ENCODE data around the gene GIMAP7. TPM values are rescaled to one million over a fixed set of nuclear protein-coding genes. Genes with fewer than 3 reads are reported as not detected.
"Not testable (repeated sequence)": the region's sequence is repeated elsewhere in the genome, so short reads cannot be mapped to it uniquely, and the experiment has no call there.

GIMAP7 gene
- total and polyA plus RNA-seq, 3 donors from 2014 or later: 3.1 to 7.4 (median 3.4) TPM

DNA sequence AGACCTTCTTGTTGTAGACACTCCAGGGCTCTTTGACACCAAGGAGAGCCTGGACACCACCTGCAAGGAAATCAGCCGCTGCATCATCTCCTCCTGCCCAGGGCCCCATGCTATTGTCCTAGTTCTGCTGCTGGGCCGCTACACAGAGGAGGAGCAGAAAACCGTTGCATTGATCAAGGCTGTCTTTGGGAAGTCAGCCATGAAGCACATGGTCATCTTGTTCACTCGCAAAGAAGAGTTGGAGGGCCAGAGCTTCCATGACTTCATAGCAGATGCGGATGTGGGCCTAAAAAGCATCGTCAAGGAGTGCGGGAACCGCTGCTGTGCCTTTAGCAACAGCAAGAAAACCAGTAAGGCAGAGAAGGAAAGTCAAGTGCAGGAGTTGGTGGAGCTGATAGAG, 5.5 kb downstream of the GIMAP7 start:
- no peaks in the 10 kb centered on the region for H3K4me1 ChIP-seq
- H3K4me3 ChIP-seq: no peak overlapping the region
- no peak for DNase-seq
- H3K36me3 ChIP-seq (ENCODE audit: low read depth, missing control alignments): no peaks in the 10 kb centered on the region
- no peak overlapping the region for H3K27ac ChIP-seq
- intact Hi-C loops (cut with DNase I; ENCODE audit: low total_unique reads): no loop called here
- no peaks in the 10 kb centered on the region for H3K27me3 ChIP-seq
- no peaks in the 10 kb centered on the region for H3K9me3 ChIP-seq
- TF ChIP-seq, protein P1, sequence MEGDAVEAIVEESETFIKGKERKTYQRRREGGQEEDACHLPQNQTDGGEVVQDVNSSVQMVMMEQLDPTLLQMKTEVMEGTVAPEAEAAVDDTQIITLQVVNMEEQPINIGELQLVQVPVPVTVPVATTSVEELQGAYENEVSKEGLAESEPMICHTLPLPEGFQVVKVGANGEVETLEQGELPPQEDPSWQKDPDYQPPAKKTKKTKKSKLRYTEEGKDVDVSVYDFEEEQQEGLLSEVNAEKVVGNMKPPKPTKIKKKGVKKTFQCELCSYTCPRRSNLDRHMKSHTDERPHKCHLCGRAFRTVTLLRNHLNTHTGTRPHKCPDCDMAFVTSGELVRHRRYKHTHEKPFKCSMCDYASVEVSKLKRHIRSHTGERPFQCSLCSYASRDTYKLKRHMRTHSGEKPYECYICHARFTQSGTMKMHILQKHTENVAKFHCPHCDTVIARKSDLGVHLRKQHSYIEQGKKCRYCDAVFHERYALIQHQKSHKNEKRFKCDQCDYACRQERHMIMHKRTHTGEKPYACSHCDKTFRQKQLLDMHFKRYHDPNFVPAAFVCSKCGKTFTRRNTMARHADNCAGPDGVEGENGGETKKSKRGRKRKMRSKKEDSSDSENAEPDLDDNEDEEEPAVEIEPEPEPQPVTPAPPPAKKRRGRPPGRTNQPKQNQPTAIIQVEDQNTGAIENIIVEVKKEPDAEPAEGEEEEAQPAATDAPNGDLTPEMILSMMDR (IDR thresholded peaks at IDR 0.05): no peak
- TF ChIP-seq POLR2A (IDR thresholded peaks at IDR 0.05): no peak
- WGBS, 2 donors: 78% methylated on average over 8 of the region's 8 CpGs

DNA sequence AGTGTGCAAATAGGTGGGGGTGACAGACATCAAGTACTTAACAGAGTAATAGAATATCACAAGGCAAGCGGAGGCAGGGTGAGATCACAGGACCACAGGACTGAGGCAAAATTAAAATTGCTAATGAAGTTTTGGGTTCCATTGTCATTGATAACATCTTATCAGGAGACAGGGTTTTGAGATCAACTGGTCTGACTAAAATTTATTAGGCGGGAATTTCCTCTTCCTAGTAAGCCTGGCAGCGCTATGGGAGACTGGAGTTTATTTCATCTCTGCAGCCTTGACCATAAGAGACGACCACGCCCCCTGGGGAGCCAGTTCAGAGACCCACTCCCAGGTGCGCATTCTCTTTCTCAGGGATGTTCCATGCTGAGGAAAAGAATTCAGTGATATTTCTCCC, 8.3 kb downstream of the GIMAP7 start:
- intact Hi-C loops (cut with DNase I; ENCODE audit: low total_unique reads); DNase-seq; H3K36me3 ChIP-seq (ENCODE audit: low read depth, missing control alignments); H3K27me3 ChIP-seq; H3K4me1 ChIP-seq; H3K9me3 ChIP-seq; H3K4me3 ChIP-seq; H3K27ac ChIP-seq: not testable (repeated sequence)
- WGBS, 2 donors: 64 to 68% methylated on average over 6 of the region's 6 CpGs

DNA sequence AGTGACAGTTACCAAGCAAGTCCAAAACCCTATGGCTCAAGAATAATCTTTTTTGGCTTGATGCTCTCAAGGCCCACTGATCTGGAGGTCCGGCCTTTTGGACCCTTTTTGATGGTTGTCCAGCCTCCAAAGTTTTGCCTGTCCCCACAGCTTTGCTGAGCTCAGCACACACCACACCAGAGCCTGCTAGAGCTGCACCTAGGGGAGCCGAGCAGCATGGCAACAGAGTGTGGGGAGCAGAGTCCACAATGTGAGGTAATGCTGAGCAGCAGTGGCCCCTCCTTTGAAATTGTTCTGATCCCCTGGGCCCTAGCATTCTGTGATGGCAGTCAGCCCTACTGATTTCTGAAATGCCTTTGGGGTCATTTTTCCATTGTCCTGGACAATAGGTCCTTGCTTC, 9.3 kb downstream of the GIMAP7 start:
- Histone ChIP-seq H3K36me3 (ENCODE audit: low read depth, missing control alignments) (no peaks in the 10 kb centered on the region), H3K9me3 (no peaks in the 10 kb centered on the region), H3K27ac (no peak overlapping the region), H3K27me3 (no peaks in the 10 kb centered on the region), H3K4me3 (no peak overlapping the region), H3K4me1 (no peaks in the 10 kb centered on the region)
- intact Hi-C loops (cut with DNase I; ENCODE audit: low total_unique reads): no loop called here
- 33 to 75% methylated on average over 2 of the region's 2 CpGs for WGBS, 2 donors
- TF ChIP-seq, protein P1 (IDR thresholded peaks at IDR 0.05): no peak
- no peak for TF ChIP-seq POLR2A (IDR thresholded peaks at IDR 0.05)
- DNase-seq: no peak

DNA sequence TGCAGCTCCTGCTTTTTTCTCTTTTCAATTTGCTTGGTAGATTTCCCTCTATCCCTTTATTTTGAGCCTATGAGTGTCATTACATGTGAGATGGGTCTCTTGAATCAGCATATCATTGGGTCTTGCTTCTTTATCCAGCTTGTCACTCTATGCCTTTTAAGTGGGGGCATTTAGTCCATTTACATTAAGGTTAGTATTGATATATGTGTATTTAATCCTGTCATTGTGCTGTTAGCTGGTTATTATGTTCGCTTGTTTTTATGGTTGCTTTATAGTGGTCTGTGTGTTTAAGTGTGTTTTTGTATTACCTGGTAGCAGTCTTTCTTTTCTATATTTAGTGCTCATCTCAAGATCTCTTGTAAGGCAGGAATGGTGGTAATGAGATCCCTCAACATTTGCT, 17.0 kb downstream of the GIMAP7 start:
- Histone ChIP-seq H3K27me3 (no peaks in the 10 kb centered on the region), H3K27ac (no peak overlapping the region), H3K4me1 (no peaks in the 10 kb centered on the region), H3K9me3 (no peaks in the 10 kb centered on the region), H3K4me3 (no peak overlapping the region), H3K36me3 (ENCODE audit: low read depth, missing control alignments) (no peaks in the 10 kb centered on the region)
- TF ChIP-seq, protein P1 (IDR thresholded peaks at IDR 0.05): no peak
- no peak for TF ChIP-seq POLR2A (IDR thresholded peaks at IDR 0.05)
- WGBS, 2 donors: 93 to 98% methylated on average over 1 of the region's 1 CpG
- intact Hi-C loops (cut with DNase I; ENCODE audit: low total_unique reads): no loop called here
- DNase-seq: no peak

DNA sequence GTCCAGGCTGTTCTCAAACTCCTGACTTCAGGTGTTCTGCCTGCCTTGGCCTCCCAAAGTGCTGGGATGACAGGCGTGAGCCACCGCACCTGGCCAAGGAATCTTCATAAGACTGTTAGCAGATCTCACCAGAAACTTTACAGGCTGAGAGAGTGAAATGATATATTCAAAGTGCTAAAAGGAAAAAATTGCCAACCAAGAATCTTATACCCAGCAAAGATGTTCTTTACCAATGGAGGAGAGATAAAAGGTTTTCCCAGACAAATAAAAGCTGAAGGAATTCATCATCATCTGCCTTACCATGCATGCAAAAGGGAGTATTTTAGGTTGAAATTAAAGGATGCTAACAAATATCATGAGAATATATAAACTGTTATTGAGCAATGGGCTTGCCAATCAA, 23.6 kb downstream of the GIMAP7 start:
- H3K9me3 ChIP-seq: no peaks in the 10 kb centered on the region
- TF ChIP-seq, protein P1 (IDR thresholded peaks at IDR 0.05): no peak
- TF ChIP-seq POLR2A (IDR thresholded peaks at IDR 0.05): no peak
- H3K4me1 ChIP-seq: no peaks in the 10 kb centered on the region
- no peak overlapping the region for H3K27ac ChIP-seq
- intact Hi-C loops (cut with DNase I; ENCODE audit: low total_unique reads): no loop called here
- no peaks in the 10 kb centered on the region for H3K27me3 ChIP-seq
- no peak overlapping the region for H3K4me3 ChIP-seq
- no peak for DNase-seq
- no peaks in the 10 kb centered on the region for H3K36me3 ChIP-seq (ENCODE audit: low read depth, missing control alignments)
- 94 to 100% methylated on average over 2 of the region's 2 CpGs for WGBS, 2 donors
